ENCODE results near the gene KDM2B. TPM values are rescaled to one million over a fixed set of nuclear protein-coding genes. Genes with fewer than 3 reads are reported as not detected.

The KDM2B gene
- total and polyA plus RNA-seq, 2 donors from 2014 or later, result 6.2 to 19.7 TPM

GRCh38 chr12:121428883-121429282 lies 151.9 kb downstream of the KDM2B start:
- H3K4me1 ChIP-seq (ENCODE audit: control insufficient read depth in 2 of 3, insufficient read depth in 2 of 3, low read depth in 1 of 3, low read length in 3 of 3), result peaks cover 0 to 2% (median 0%) of the 10 kb centered on the region in 3 donors
- H3K27ac ChIP-seq (ENCODE audit: low read depth in 2 of 2, low read length in 2 of 2), result no peak overlapping the region
- H3K9me3 ChIP-seq (ENCODE audit: control insufficient read depth in 2 of 3, insufficient read depth in 1 of 3, low read length in 3 of 3), result no peaks in the 10 kb centered on the region
- H3K36me3 ChIP-seq (ENCODE audit: control insufficient read depth in 2 of 3, insufficient read depth in 3 of 3, low read length in 3 of 3), result peaks cover 18 to 43% (median 22%) of the 10 kb centered on the region in 3 donors
- H3K9ac ChIP-seq (ENCODE audit: low read length in 3 of 3), result no peak overlapping the region
- intact Hi-C loops (cut with DNase I), result no loop called here
- no peak overlapping the region for H3K4me3 ChIP-seq (ENCODE audit: low read length in 3 of 3)
- DNase-seq (no peak), FAIRE-seq (no peak)
- H3K27me3 ChIP-seq (ENCODE audit: control insufficient read depth, insufficient read depth, low read length), result no peaks in the 10 kb centered on the region
- TF ChIP-seq CTCF (IDR thresholded peaks at IDR 0.05; ENCODE audit: borderline replicate concordance, extremely low read depth, insufficient read depth), result no peak

- Histone ChIP-seq H3K27ac (ENCODE audit: low read depth in 2 of 2, low read length in 2 of 2) (no peak overlapping the region), H3K27me3 (ENCODE audit: control insufficient read depth, insufficient read depth, low read length) (no peaks in the 10 kb centered on the region), H3K4me1 (ENCODE audit: control insufficient read depth in 2 of 3, insufficient read depth in 2 of 3, low read depth in 1 of 3, low read length in 3 of 3) (peaks cover 0 to 2% (median 0%) of the 10 kb centered on the region in 3 donors), H3K9me3 (ENCODE audit: control insufficient read depth in 2 of 3, insufficient read depth in 1 of 3, low read length in 3 of 3) (no peaks in the 10 kb centered on the region), H3K36me3 (ENCODE audit: control insufficient read depth in 2 of 3, insufficient read depth in 3 of 3, low read length in 3 of 3) (peaks cover 16 to 52% (median 27%) of the 10 kb centered on the region in 3 donors), H3K4me3 (ENCODE audit: low read length in 3 of 3) (no peak overlapping the region), H3K9ac (ENCODE audit: low read length in 3 of 3) (no peak overlapping the region)
- intact Hi-C loops (cut with DNase I), result no loop called here
- FAIRE-seq, result no peak
- DNase-seq, result no peak
- TF ChIP-seq CTCF (IDR thresholded peaks at IDR 0.05; ENCODE audit: borderline replicate concordance, extremely low read depth, insufficient read depth), result no peak
Measured at GRCh38 chr12:121427556-121428050, 153.2 kb downstream of the KDM2B start.

GRCh38 chr12:121424624-121424975 lies 156.2 kb downstream of the KDM2B start:
- intact Hi-C loops (cut with DNase I), result no loop called here
- Histone ChIP-seq H3K4me3 (ENCODE audit: low read length in 3 of 3) (no peak overlapping the region), H3K27ac (ENCODE audit: low read depth in 2 of 2, low read length in 2 of 2) (no peak overlapping the region), H3K36me3 (ENCODE audit: control insufficient read depth in 2 of 3, insufficient read depth in 3 of 3, low read length in 3 of 3) (peaks cover 17 to 64% (median 29%) of the 10 kb centered on the region in 3 donors), H3K9ac (ENCODE audit: low read length in 3 of 3) (no peak overlapping the region), H3K9me3 (ENCODE audit: control insufficient read depth in 2 of 3, insufficient read depth in 1 of 3, low read length in 3 of 3) (no peaks in the 10 kb centered on the region), H3K27me3 (ENCODE audit: control insufficient read depth, insufficient read depth, low read length) (no peaks in the 10 kb centered on the region), H3K4me1 (ENCODE audit: control insufficient read depth in 2 of 3, insufficient read depth in 2 of 3, low read depth in 1 of 3, low read length in 3 of 3) (peaks cover 0 to 2% (median 0%) of the 10 kb centered on the region in 3 donors)
- no peak for TF ChIP-seq CTCF (IDR thresholded peaks at IDR 0.05; ENCODE audit: borderline replicate concordance, extremely low read depth, insufficient read depth)
- DNase-seq (no peak), FAIRE-seq (no peak)

Measured in kidney (tissue), 14 donors.